ENCODE measurements around the gene DNMT1.

DNMT1 gene

GRCh38 chr19:10102787-10103236, 91.9 kb downstream of the DNMT1 start:
- Mint-ChIP-seq H3K27me3 (no peaks in the 10 kb centered on the region), H3K4me1 (ENCODE audit: low read depth) (peaks cover 84% of the 10 kb centered on the region), H3K27ac (peak overlapping the region; percentile 98), H3K36me3 (ENCODE audit: low read depth) (peaks cover 16% of the 10 kb centered on the region), H3K9me3 (no peaks in the 10 kb centered on the region), H3K4me3 (peak overlapping the region; percentile 75)

GRCh38 chr19:10100163-10100785, 94.5 kb downstream of the DNMT1 start:
- Mint-ChIP-seq H3K9me3 (no peaks in the 10 kb centered on the region), H3K27me3 (no peaks in the 10 kb centered on the region), H3K4me1 (ENCODE audit: low read depth) (peaks cover 77% of the 10 kb centered on the region), H3K4me3 (peak overlapping the region; percentile 63), H3K36me3 (ENCODE audit: low read depth) (peaks cover 3% of the 10 kb centered on the region), H3K27ac (peak overlapping the region; percentile 85)

DNA sequence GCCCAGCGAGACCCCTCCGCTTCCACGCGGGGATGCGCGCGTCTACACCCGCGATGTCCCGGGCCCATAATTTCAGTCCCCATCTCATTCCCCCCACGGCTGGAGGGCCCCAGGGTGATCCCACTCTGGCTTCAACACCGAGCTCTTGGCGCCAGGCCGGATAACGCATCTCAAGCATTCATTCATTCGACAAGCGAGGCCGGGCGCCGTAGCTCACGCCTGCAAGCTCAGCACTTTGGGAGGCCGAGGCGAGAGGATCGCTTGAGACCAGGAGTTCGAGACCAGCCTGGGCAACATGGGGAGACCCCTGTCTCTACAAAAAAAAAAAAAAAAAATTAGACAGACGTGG, 98.2 kb downstream of the DNMT1 start:
- Mint-ChIP-seq H3K9me3 (no peaks in the 10 kb centered on the region), H3K36me3 (ENCODE audit: low read depth) (peaks cover 28% of the 10 kb centered on the region)

DNA sequence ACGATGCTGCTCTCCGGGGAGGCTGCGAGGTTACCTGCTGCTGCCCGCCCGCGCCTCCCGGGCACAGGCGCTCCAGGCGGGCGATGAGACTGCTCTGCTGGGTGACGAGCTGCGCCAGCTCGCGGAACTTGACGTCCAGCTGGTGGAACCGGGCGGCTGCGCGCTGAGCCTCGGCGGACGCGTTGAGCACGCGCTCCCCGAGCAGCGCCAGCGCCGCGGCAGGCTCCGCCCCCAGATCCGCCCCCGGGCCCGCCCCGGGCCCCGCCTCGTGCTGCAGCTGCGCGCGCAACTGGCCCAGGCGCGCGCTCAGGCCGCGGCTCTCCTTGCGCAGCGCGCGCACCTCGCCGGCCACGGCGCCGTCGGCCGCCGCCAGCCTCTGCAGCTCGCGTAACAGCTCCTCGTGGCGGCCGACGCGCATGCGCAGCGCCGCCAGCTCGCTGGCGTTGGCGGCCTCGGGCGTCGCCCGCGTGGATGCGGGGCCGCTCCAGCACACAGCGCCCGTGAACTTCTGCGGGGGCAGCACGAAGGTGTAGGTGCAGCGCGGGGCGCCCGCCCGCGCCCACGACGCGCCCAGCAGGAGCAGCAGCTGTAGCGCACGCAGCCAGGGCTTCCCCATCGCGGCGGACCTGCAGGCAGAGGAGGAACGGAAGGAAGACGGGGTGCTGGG, 98.7 kb downstream of the DNMT1 start:
- H3K4me3 Mint-ChIP-seq: peak overlapping the region; percentile 55
- peaks cover 30% of the 10 kb centered on the region for H3K36me3 Mint-ChIP-seq (ENCODE audit: low read depth)
- H3K27me3 Mint-ChIP-seq: no peaks in the 10 kb centered on the region
- H3K27ac Mint-ChIP-seq: peak overlapping the region; percentile 70
- no peaks in the 10 kb centered on the region for H3K9me3 Mint-ChIP-seq
- H3K4me1 Mint-ChIP-seq (ENCODE audit: low read depth): peaks cover 38% of the 10 kb centered on the region

More for the DNA sequence above, 98.2 kb downstream of the DNMT1 start:
- Mint-ChIP-seq H3K27me3 (no peaks in the 10 kb centered on the region), H3K4me1 (ENCODE audit: low read depth) (peaks cover 43% of the 10 kb centered on the region), H3K4me3 (peak overlapping the region; percentile 47), H3K27ac (peak overlapping the region; percentile 63)

- Mint-ChIP-seq H3K27me3 (no peaks in the 10 kb centered on the region), H3K36me3 (ENCODE audit: low read depth) (peaks cover 30% of the 10 kb centered on the region), H3K4me1 (ENCODE audit: low read depth) (peaks cover 33% of the 10 kb centered on the region), H3K4me3 (peak overlapping the region; percentile 55), H3K9me3 (no peaks in the 10 kb centered on the region), H3K27ac (peak overlapping the region; percentile 70)
Measured at GRCh38 chr19:10095622-10095947, 99.2 kb downstream of the DNMT1 start.

- no peaks in the 10 kb centered on the region for H3K27me3 Mint-ChIP-seq
- H3K4me3 Mint-ChIP-seq: no peak overlapping the region
- peaks cover 17% of the 10 kb centered on the region for H3K4me1 Mint-ChIP-seq (ENCODE audit: low read depth)
- H3K36me3 Mint-ChIP-seq (ENCODE audit: low read depth): peaks cover 36% of the 10 kb centered on the region
- no peaks in the 10 kb centered on the region for H3K9me3 Mint-ChIP-seq
- H3K27ac Mint-ChIP-seq: no peak overlapping the region
Measured at GRCh38 chr19:10093295-10094186, 101.2 kb downstream of the DNMT1 start.

DNA sequence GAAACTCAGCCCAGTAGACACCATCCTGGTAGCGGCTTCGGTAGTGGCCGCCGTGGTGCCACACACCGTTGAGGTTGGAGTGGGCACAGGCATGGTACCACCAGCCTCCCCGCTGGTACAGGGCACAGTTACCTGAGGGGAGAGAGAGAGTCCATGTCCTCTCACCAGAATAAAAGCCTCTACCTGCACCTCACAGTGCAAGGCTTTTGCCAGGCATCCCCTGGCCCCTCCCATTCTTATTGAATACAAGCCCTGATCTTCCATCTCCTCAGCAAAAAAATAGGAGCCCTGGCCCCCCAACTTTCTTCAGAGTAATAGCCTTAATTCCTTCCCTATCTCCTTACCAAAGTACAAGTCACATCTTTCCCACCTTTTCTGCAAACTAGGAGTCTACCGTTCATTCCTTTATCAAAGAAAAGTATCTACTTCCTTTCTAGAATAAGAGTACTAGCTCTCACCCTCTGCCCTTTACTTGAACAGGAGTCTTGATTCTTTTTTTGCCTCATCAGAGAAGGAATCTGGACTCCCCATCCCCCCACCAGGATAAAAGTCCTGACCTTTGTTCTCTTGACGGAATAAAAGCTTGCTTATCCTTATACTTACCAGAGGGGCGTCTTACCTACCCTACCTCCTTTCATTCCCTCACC, 102.0 kb downstream of the DNMT1 start:
- Mint-ChIP-seq H3K4me1 (ENCODE audit: low read depth) (peaks cover 12% of the 10 kb centered on the region), H3K4me3 (no peak overlapping the region), H3K27me3 (no peaks in the 10 kb centered on the region), H3K27ac (no peak overlapping the region), H3K9me3 (no peaks in the 10 kb centered on the region), H3K36me3 (ENCODE audit: low read depth) (peaks cover 36% of the 10 kb centered on the region)

GRCh38 chr19:10091895-10092641, 102.7 kb downstream of the DNMT1 start:
- Mint-ChIP-seq H3K4me1 (ENCODE audit: low read depth) (peaks cover 13% of the 10 kb centered on the region), H3K9me3 (no peaks in the 10 kb centered on the region), H3K27ac (no peak overlapping the region), H3K4me3 (no peak overlapping the region), H3K36me3 (ENCODE audit: low read depth) (peaks cover 36% of the 10 kb centered on the region), H3K27me3 (no peaks in the 10 kb centered on the region)

GRCh38 chr19:10091370-10091687, 103.4 kb downstream of the DNMT1 start:
- no peaks in the 10 kb centered on the region for H3K9me3 Mint-ChIP-seq
- no peak overlapping the region for H3K27ac Mint-ChIP-seq
- no peaks in the 10 kb centered on the region for H3K27me3 Mint-ChIP-seq
- H3K4me3 Mint-ChIP-seq: no peak overlapping the region
- peaks cover 36% of the 10 kb centered on the region for H3K36me3 Mint-ChIP-seq (ENCODE audit: low read depth)
- peaks cover 11% of the 10 kb centered on the region for H3K4me1 Mint-ChIP-seq (ENCODE audit: low read depth)

DNA sequence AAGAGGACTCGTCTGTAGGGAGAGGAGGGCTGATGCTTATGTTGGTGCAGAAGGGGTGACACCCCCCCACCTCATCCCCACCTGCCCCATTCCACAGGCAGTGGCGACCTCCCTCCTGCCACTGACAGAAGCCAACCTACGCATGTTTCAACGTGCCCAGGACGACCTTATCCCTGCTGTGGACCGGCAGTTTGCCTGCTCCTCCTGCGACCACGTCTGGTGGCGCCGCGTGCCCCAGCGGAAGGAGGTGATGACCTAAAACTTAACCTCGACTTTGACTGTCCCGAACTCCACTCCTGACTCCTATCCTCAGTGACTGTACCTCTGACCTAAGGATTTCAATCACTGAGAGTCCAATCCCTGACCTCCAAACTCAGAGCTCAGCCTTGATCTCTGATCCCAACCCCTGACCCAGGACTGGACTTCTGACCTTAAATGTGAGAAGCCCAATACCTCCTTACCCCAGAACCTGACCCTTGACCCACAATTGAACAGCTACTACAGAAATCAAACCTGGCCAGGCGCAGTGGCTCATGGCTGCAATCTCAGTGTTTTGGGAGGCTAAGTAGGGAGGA, 104.9 kb downstream of the DNMT1 start:
- peaks cover 36% of the 10 kb centered on the region for H3K36me3 Mint-ChIP-seq (ENCODE audit: low read depth)
- H3K4me3 Mint-ChIP-seq: no peak overlapping the region

GRCh38 chr19:10088949-10089554, 105.7 kb downstream of the DNMT1 start:
- H3K27ac Mint-ChIP-seq: no peak overlapping the region
- H3K36me3 Mint-ChIP-seq (ENCODE audit: low read depth): peaks cover 30% of the 10 kb centered on the region
- H3K4me3 Mint-ChIP-seq: no peak overlapping the region

More for the DNA sequence above, 104.9 kb downstream of the DNMT1 start:
- no peak overlapping the region for H3K27ac Mint-ChIP-seq
- H3K9me3 Mint-ChIP-seq: no peaks in the 10 kb centered on the region
- no peaks in the 10 kb centered on the region for H3K27me3 Mint-ChIP-seq
- H3K4me1 Mint-ChIP-seq (ENCODE audit: low read depth): peaks cover 6% of the 10 kb centered on the region

GRCh38 chr19:10087296-10088061, 107.3 kb downstream of the DNMT1 start:
- H3K4me3 Mint-ChIP-seq: peak overlapping the region; percentile 85
- H3K27ac Mint-ChIP-seq: peak overlapping the region; percentile 26
- no peaks in the 10 kb centered on the region for H3K27me3 Mint-ChIP-seq
- H3K36me3 Mint-ChIP-seq (ENCODE audit: low read depth): peaks cover 18% of the 10 kb centered on the region
- H3K4me1 Mint-ChIP-seq (ENCODE audit: low read depth): peaks cover 6% of the 10 kb centered on the region
- H3K9me3 Mint-ChIP-seq: no peaks in the 10 kb centered on the region

More at GRCh38 chr19:10088949-10089554, 105.7 kb downstream of the DNMT1 start:
- Mint-ChIP-seq H3K9me3 (no peaks in the 10 kb centered on the region), H3K4me1 (ENCODE audit: low read depth) (peaks cover 6% of the 10 kb centered on the region), H3K27me3 (no peaks in the 10 kb centered on the region)

DNA sequence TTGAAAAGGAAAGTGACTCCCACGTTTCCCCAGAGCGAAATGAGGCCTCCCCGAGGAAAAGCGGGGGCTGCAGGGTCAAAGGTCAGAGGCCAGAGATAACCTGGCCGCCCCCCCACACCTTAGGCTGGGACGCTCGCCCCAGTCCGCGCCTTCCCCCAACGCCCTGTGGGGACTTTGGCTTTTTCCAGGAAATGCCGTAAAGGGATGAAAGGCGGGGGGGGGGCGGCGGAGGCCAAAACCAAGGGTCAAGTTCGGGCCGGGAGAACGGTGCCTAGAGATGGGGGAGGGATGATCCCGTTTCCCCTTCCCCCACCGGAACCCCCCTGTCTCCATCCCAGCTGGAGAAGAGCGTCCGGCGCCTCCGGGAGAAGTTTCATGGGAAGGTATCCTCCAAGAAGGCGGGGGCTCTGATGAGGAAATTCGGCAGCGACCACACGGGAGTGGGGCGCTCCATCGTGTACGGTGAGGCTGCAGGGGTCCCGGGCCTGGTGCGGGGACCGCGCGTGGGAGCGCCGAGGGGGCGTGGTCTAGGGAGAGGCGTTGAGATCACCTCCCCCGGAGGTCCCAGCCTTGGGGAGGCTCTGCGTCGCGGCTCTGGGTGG, 108.1 kb downstream of the DNMT1 start:
- Mint-ChIP-seq H3K36me3 (ENCODE audit: low read depth) (peaks cover 13% of the 10 kb centered on the region), H3K9me3 (no peaks in the 10 kb centered on the region), H3K27me3 (no peaks in the 10 kb centered on the region), H3K4me3 (peak overlapping the region; percentile 85), H3K4me1 (ENCODE audit: low read depth) (peaks cover 6% of the 10 kb centered on the region), H3K27ac (peak overlapping the region; percentile 26)

Measured in stimulated activated naive CD8-positive, alpha-beta T cell treated with anti-CD3 and anti-CD28 coated beads, Interleukin-15, Interleukin-2, amounts not matched to agents 100 ng/mL and 50 ng/mL, for 24 hours (primary cell).